ENCODE measurements around the gene TBL2.

DNA sequence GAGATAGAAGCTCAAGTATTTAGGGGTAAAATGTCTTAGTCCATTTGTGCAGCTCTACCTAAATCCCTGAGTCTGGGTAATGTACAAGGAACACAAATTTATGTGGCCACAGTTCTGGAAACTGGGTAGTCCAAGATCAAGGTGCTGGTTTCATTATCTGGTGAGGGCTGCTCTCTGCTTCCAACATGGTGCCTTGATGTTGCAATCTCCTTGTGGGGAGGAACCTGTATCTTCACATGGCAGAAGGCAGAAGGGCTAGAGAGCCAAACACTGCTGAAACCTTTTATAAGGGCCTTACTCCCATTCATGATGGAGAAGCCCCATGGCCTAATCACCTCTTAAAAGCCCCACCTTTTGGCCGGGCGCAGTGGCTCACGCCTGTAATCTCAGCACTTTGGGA, 47.6 kb downstream of the TBL2 start:
- TF ChIP-seq CTCF (conservative IDR thresholded peaks at IDR 0.05; ENCODE audit: low read depth, low read length) (no peak), EZH2 (IDR thresholded peaks at IDR 0.05; ENCODE audit: low read length, unreplicated experiment) (no peak), EZH2phosphoT487 (IDR thresholded peaks at IDR 0.05; ENCODE audit: borderline replicate concordance, low read length) (no peak)

Measured in PC-3 (cell line).